GM18909 (cell line): Measurements from ENCODE around the gene STAT4.

ENCODE experiments used
- ATAC-seq: cut with Tn5 transposase; IDR thresholded peaks from one replicate; pipeline ENCODE4 v1.9.1; 2021; ENCODE audit warnings: mild to moderate bottlenecking; ENCODE audit not compliant: unreplicated experiment, poor library complexity

STAT4 gene

GRCh38 chr2:190980630-190981209 is 170.1 kb downstream of the STAT4 start:
- no peak for ATAC-seq

DNA sequence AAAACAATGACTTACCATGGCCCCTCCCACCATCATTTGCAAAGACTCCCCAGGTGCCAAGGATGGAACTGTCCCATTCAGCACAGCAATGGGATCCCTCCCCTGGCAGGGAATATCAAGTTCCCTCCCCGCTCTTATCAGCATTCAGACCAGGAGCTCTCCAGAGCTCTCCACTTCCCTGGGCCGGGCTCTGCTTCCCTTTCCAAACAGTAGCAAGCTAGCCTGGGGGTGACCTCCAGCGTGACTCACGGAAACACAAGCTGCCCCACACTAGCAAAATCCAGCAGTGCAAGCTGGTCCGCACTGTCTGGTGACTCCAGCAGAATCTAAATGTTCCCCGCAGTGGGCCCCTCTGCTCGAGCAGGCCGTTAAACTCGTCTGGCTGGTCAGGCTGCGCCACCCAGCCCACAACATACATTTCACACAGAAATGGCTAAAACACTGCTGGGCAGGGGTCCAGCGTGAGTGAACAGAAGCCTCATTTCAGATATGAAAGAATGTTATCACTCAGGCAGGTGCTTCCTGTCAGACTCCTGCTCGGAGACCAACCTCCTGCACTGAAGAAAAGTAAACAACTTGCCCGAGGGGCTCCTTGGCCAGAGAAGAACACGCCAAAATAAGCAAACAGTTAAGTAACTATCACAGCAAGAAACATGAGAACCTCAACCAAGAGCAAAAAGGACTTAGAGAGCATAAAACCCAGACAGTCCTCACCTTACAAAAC is 170.7 kb downstream of the STAT4 start:
- no peak for ATAC-seq
